Type B pancreatic cell (in vitro differentiated cells): Measurements from ENCODE around the gene PYURF. TPM values are rescaled to one million over a fixed set of nuclear protein-coding genes. Genes with fewer than 3 reads are reported as not detected.

Source experiments
- DNase-seq: peaks from one replicate; pipeline ENCODE4 v3.0.0; 2021; ENCODE audit warnings: mixed read lengths; ENCODE audit not compliant: unreplicated experiment; ENCODE audit errors: extremely low spot score
- H3K27ac Mint-ChIP-seq: 2 replicates; pipeline ENCODE4 v1.8.0; 2021; ENCODE audit warnings: mild to moderate bottlenecking, mixed read lengths
- H3K27me3 Mint-ChIP-seq: 2 replicates; pipeline ENCODE4 v1.8.0; 2021; ENCODE audit warnings: mixed read lengths
- H3K36me3 Mint-ChIP-seq: 2 replicates; pipeline ENCODE4 v1.8.0; 2021; ENCODE audit warnings: mixed read lengths
- H3K4me1 Mint-ChIP-seq: one replicate; pipeline ENCODE4 v1.8.0; 2021; ENCODE audit warnings: mixed read lengths; ENCODE audit not compliant: unreplicated experiment
- H3K4me3 Mint-ChIP-seq: 2 replicates; pipeline ENCODE4 v1.8.0; 2021; ENCODE audit warnings: mild to moderate bottlenecking, mixed read lengths
- H3K9me3 Mint-ChIP-seq: 2 replicates; pipeline ENCODE4 v1.8.0; 2021; ENCODE audit warnings: mixed read lengths
- total RNA-seq: library from RNA; stranded (reverse); gene quantifications from 2 replicates; pipeline ENCODE4 v1.2.1, GENCODE V29; 2021; ENCODE audit warnings: low replicate concordance
- TF ChIP-seq, protein P1 (sequence below): fragments of 200-600 bp; sonication (generic); conservative IDR thresholded peaks from 2 replicates; pipeline ENCODE4 v1.5.0; 2021; ENCODE audit warnings: antibody characterized with exemption, mild to moderate bottlenecking

PYURF gene
- total RNA-seq, 1 donor from 2014 or later: 58.6 TPM

DNA sequence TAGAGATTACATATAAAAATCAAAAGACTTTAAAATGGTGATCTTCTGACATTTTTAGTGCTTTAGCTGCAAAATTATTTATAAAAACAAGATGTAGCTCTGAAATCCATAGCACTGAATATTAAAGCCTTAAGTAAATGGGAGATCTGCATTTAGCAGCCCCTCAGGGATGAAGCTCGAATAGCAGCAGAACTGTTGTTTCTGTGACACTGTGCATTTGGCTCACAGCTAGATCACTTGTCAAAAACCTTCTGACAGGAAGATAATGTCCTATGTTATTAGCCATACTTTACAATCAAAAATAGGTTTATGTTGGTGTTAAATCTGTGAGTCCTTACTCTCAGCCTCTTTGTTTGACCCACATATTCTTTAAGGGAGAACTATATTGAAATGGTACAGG is 14.1 kb upstream of the PYURF start:
- DNase-seq: no peak
- no peaks in the 10 kb centered on the region for H3K36me3 Mint-ChIP-seq
- peaks cover 4% of the 10 kb centered on the region for H3K9me3 Mint-ChIP-seq
- H3K4me3 Mint-ChIP-seq: no peak overlapping the region
- TF ChIP-seq, protein P1, sequence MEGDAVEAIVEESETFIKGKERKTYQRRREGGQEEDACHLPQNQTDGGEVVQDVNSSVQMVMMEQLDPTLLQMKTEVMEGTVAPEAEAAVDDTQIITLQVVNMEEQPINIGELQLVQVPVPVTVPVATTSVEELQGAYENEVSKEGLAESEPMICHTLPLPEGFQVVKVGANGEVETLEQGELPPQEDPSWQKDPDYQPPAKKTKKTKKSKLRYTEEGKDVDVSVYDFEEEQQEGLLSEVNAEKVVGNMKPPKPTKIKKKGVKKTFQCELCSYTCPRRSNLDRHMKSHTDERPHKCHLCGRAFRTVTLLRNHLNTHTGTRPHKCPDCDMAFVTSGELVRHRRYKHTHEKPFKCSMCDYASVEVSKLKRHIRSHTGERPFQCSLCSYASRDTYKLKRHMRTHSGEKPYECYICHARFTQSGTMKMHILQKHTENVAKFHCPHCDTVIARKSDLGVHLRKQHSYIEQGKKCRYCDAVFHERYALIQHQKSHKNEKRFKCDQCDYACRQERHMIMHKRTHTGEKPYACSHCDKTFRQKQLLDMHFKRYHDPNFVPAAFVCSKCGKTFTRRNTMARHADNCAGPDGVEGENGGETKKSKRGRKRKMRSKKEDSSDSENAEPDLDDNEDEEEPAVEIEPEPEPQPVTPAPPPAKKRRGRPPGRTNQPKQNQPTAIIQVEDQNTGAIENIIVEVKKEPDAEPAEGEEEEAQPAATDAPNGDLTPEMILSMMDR: no peak
- peaks cover 9% of the 10 kb centered on the region for H3K4me1 Mint-ChIP-seq
- H3K27ac Mint-ChIP-seq: no peak overlapping the region
- no peaks in the 10 kb centered on the region for H3K27me3 Mint-ChIP-seq

DNA sequence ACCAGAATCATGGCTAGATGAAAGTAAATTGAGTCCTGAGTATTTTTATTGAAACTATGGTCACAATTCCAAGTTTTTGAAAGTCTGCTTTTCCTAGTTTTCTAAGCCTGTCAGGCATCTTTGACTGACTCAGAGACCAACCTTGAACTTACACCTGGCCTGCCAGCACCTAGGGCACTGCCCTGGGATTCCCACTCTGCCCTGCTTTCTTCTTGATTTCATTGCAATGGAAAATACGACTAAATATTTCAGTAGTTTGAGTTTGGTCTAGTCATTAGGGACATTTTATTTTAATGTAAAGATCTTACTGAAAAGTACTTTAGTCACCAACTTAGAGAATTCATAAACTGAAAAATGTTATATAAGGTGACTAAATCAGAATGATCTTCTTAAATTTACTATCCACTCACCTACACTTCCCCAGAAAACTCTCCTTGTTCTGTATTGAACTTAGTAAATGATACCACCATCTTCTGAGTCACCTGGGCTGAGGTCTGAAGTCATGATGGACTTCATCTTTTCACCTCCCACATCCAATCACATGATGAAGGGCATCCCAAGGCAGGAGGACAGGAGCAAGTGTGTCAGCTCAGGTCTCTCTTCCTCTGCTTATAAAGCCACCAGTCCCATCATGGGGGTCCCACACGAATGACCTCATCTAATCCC is 11.6 kb upstream of the PYURF start:
- Mint-ChIP-seq H3K9me3 (peaks cover 4% of the 10 kb centered on the region), H3K4me1 (peaks cover 9% of the 10 kb centered on the region), H3K27me3 (no peaks in the 10 kb centered on the region), H3K27ac (no peak overlapping the region), H3K4me3 (no peak overlapping the region), H3K36me3 (no peaks in the 10 kb centered on the region)
- no peak for DNase-seq
- TF ChIP-seq, protein P1: no peak

DNA sequence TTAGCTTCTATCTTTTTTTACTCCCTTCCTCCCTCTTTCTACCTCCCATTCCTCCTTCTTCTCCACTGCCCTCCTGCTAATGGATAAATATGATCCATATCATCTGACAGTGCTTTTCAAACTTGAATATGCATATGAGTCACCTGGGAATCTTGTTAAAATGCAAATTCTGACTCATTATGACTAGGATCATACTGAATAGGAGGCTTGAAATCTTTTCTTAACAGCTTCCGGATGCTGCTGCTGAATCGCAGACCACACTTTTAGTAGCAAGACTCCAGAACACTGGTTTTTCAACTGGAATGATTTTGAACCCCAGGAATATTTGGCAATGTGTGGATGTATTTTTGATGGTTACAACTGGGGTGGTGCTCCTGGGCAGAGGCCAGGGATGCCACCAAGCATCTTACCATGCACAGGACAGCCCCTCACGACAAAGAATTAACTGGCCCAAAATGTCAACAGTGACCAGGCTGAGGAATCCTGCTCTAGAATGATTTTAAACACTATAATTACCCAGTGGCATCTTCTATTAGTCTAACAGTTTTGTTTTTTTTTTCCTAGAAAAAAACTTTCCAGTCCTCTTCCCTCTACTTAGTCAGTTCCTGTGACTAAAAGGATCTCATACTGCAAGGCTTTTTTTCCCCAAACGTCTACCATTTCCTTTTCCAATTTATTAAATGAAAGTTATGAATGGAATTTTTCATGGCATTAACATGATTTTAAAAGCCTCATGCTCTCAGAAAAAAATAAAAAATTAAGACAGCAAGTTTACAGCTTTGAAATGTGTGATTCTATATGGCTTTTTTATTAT is 10.6 kb upstream of the PYURF start:
- Mint-ChIP-seq H3K27ac (no peak overlapping the region), H3K4me1 (peaks cover 4% of the 10 kb centered on the region), H3K27me3 (no peaks in the 10 kb centered on the region), H3K9me3 (no peaks in the 10 kb centered on the region), H3K36me3 (no peaks in the 10 kb centered on the region), H3K4me3 (no peak overlapping the region)
- TF ChIP-seq, protein P1: no peak
- DNase-seq: no peak

DNA sequence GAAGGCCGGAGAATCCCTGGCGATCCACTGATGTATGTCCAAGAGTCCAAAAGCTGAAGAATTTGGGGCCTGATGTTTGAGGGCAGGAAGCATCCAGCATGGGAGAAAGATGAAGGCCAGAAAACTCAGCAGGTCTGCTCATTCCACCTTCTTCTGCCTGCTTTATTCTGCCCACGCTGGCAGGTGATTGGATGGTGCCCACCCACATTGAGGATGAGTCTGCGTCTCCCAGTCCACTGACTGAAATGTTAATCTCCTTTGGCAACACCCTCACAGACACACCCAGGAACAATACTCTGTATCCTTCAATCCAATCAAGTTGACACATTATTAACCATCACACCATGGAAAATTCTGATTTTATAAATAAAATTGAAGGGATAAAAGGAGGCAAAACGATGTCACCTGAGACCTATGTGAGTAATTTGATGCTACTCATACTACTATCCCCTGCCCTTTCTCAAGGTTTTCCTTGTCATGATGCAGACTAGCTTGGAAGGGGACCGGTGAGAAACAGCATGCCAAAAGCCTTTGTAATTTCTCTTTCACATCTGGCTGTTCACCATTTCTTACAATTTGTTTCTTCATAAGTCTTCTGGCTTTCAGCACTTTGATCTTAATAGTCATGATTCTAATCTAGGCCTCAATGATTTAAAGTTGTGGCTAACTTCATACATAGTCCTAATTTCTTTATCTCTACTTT is 9.7 kb upstream of the PYURF start:
- Mint-ChIP-seq H3K36me3 (no peaks in the 10 kb centered on the region), H3K27ac (no peak overlapping the region), H3K27me3 (no peaks in the 10 kb centered on the region), H3K9me3 (no peaks in the 10 kb centered on the region), H3K4me3 (no peak overlapping the region), H3K4me1 (peaks cover 4% of the 10 kb centered on the region)
- TF ChIP-seq, protein P1: no peak
- no peak for DNase-seq

DNA sequence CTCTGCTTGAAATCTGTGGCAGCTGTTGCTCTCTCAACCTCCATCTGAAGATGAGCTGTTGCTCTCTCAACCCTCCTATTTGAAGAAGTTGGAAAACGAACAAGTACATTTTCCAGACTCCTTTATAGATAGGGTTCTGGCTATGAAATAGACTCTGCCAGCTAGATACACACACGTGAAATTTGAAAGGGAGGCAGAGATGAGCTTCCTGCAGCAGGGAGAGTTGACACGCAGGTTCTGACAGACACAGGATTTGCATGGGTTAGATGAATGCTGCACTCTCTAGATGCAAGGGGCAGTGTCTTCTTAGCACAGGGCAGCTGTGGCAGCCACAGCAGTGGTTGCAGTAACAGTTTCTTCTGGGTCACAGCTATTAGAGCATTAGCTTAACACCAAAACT is 8.0 kb upstream of the PYURF start:
- Mint-ChIP-seq H3K27me3 (no peaks in the 10 kb centered on the region), H3K36me3 (no peaks in the 10 kb centered on the region), H3K27ac (no peak overlapping the region)

More for the DNA sequence above, 8.0 kb upstream of the PYURF start:
- TF ChIP-seq, protein P1: no peak
- H3K4me3 Mint-ChIP-seq: no peak overlapping the region
- no peaks in the 10 kb centered on the region for H3K4me1 Mint-ChIP-seq
- DNase-seq: no peak
- H3K9me3 Mint-ChIP-seq: no peaks in the 10 kb centered on the region
